A673 (cell line): ENCODE measurements around the gene DPYD. TPM values are rescaled to one million over a fixed set of nuclear protein-coding genes. Genes with fewer than 3 reads are reported as not detected.

ENCODE experiments used
- BruUV-seq: library from RNA; stranded (reverse); fragments of 400-500 nt; replicated peaks from 2 replicates; lab custom pipeline; 2021; lab: Mats Ljungman, UMichigan
- CTCF ChIA-PET: fragments of 300-600 bp; sonication (Branson Sonifier 250); formaldehyde crosslinking; loops from one replicate; lab custom pipeline; 2022; ENCODE audit warnings: antibody characterized with exemption; lab: Charles Lee
- POLR2A ChIA-PET: fragments of 300-600 bp; sonication (Branson Sonifier 250); formaldehyde crosslinking; loops from one replicate; lab custom pipeline; 2022; ENCODE audit warnings: antibody characterized with exemption; ENCODE audit not compliant: low non-redundant PET; lab: Charles Lee
- DNase-seq: peaks from one replicate; pipeline ENCODE4 v3.0.0-alpha.2; 2015; ENCODE audit warnings: low spot score
- H3K27ac ChIP-seq: fragments of 200-600 bp; sonication (generic); 2 replicates; pipeline ENCODE4 v1.5.1; 2016; ENCODE audit warnings: mixed run types, low read depth, mild to moderate bottlenecking, mixed read lengths, antibody characterized with exemption, low read length; ENCODE audit not compliant: poor library complexity, severe bottlenecking
- H3K27me3 ChIP-seq: fragments of 200-600 bp; sonication (generic); replicated peaks from 2 replicates; pipeline ENCODE4 v1.6.1; 2017; ENCODE audit warnings: mixed run types, low read depth, mild to moderate bottlenecking, mixed read lengths, antibody characterized with exemption, low read length; ENCODE audit not compliant: insufficient read depth, poor library complexity
- H3K36me3 ChIP-seq: fragments of 200-600 bp; sonication (generic); 2 replicates; pipeline ENCODE4 v1.6.1; 2016; ENCODE audit warnings: mixed run types, mild to moderate bottlenecking, mixed read lengths, antibody characterized with exemption, low read length; ENCODE audit not compliant: insufficient read depth, poor library complexity, severe bottlenecking
- H3K4me1 ChIP-seq: fragments of 200-600 bp; sonication (generic); 2 replicates; pipeline ENCODE4 v1.6.1; 2017; ENCODE audit warnings: mixed run types, mild to moderate bottlenecking, mixed read lengths, antibody characterized with exemption, low read length; ENCODE audit not compliant: insufficient read depth, poor library complexity, severe bottlenecking
- H3K4me3 ChIP-seq: fragments of 200-600 bp; sonication (generic); 2 replicates; pipeline ENCODE4 v1.5.1; 2016; ENCODE audit warnings: low read depth, mixed run types, mild to moderate bottlenecking, mixed read lengths, low read length; ENCODE audit not compliant: poor library complexity, severe bottlenecking
- H3K9me3 ChIP-seq: fragments of 200-600 bp; sonication (generic); 2 replicates; pipeline ENCODE4 v1.6.1; 2016; ENCODE audit warnings: mixed run types, low read depth, mild to moderate bottlenecking, mixed read lengths, antibody characterized with exemption, low read length; ENCODE audit not compliant: poor library complexity, severe bottlenecking
- EZH2 ChIP-seq: fragments of 200-600 bp; sonication (generic); IDR thresholded peaks from 2 replicates; pipeline ENCODE4 v1.6.1; 2017; ENCODE audit warnings: borderline replicate concordance, low read depth, mild to moderate bottlenecking, mixed read lengths, antibody characterized with exemption, low read length; ENCODE audit not compliant: poor library complexity, severe bottlenecking
- intact Hi-C: fragments of 100-400 bp; cut with micrococcal nuclease; formaldehyde crosslinking; loops from one replicate; pipeline ENCODE4 v1.10.0; 2022; ENCODE audit not compliant: unreplicated experiment
- total RNA-seq: library from RNA; stranded (reverse); gene quantifications from 2 replicates; pipeline ENCODE4 v1.2.3, GENCODE V29; 2021
- TF ChIP-seq, protein P1 (sequence below): fragments of 300-800, 200-600 bp; sonication (generic); conservative IDR thresholded peaks from 2 replicates; pipeline ENCODE4 v1.5.1; 2017; ENCODE audit warnings: low read depth, mild to moderate bottlenecking, antibody characterized with exemption, low read length, moderate library complexity, mixed read lengths

Gene DPYD
- total RNA-seq, 1 experiment from 2014 or later: 13.4 TPM

DNA sequence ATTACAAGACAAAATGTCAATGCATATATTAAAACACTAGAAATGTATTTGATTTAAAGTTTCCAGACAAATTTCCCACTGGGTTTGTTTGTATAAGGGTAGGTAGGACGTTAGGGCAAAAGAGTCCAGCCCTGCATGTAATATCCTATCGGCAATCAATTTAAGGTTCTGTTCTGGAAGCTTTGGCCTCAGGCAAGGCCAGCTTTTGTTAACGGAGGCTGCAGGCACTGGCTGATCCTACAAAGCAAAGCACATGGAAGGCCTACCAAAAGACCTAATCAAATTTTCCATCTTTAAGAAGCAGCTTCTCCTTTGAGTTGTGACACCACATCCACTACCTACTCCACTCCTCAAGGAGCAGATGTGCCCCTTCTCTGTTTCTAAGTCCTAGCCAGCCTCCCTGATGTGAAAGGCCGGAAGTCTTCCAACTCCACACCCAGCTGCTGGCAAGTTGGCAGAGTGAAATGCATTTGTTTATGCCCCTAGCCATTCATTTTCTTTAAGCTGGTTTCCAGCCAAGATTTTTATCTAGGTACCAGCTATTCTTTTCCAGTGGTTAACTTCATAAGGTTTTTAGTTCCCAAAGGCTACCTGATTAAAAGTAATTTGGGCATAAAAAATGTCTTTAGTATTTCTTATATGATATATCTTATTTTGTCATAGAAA lies 746.7 kb downstream of the DPYD start:
- no TSS peak for BruUV-seq
- POLR2A ChIA-PET: interaction anchor here (0.6 kb wide), 1 partner anchor 1985 kb away, joined by 3 read pairs; no protein-coding TSS in a partner anchor
- CTCF ChIA-PET: no interaction called here

DNA sequence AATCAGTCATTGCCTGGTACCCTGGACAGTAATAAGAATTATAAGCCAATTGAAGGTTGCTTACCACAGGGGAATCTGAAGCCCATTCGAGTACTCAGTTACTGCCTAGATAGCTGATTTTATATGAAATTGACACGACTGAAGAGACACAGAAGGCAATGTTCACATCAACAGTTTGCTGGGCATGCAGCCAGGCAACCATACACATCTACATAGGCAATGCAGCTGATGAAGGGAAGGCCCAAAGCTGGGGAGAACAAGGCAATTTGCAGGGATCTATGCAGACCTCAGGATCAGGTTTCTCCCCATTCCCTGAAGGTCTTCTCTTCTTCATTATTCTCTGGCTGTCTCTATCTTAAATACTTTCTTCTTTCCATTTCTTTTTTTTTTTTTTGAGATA lies 750.5 kb downstream of the DPYD start:
- H3K4me3 ChIP-seq: no peak overlapping the region
- intact Hi-C loops: no loop called here
- no peaks in the 10 kb centered on the region for H3K27me3 ChIP-seq
- BruUV-seq: no TSS peak
- no peak for DNase-seq
- CTCF ChIA-PET: no interaction called here
- no peaks in the 10 kb centered on the region for H3K36me3 ChIP-seq
- no peaks in the 10 kb centered on the region for H3K4me1 ChIP-seq
- no peak overlapping the region for H3K27ac ChIP-seq
- no peaks in the 10 kb centered on the region for H3K9me3 ChIP-seq
- POLR2A ChIA-PET: no interaction called here
- TF ChIP-seq, protein P1, sequence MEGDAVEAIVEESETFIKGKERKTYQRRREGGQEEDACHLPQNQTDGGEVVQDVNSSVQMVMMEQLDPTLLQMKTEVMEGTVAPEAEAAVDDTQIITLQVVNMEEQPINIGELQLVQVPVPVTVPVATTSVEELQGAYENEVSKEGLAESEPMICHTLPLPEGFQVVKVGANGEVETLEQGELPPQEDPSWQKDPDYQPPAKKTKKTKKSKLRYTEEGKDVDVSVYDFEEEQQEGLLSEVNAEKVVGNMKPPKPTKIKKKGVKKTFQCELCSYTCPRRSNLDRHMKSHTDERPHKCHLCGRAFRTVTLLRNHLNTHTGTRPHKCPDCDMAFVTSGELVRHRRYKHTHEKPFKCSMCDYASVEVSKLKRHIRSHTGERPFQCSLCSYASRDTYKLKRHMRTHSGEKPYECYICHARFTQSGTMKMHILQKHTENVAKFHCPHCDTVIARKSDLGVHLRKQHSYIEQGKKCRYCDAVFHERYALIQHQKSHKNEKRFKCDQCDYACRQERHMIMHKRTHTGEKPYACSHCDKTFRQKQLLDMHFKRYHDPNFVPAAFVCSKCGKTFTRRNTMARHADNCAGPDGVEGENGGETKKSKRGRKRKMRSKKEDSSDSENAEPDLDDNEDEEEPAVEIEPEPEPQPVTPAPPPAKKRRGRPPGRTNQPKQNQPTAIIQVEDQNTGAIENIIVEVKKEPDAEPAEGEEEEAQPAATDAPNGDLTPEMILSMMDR: no peak
- no peak for TF ChIP-seq EZH2

More for the DNA sequence above, 746.7 kb downstream of the DPYD start:
- Histone ChIP-seq H3K9me3 (no peaks in the 10 kb centered on the region), H3K27me3 (no peaks in the 10 kb centered on the region), H3K4me3 (no peak overlapping the region), H3K36me3 (no peaks in the 10 kb centered on the region), H3K4me1 (no peaks in the 10 kb centered on the region), H3K27ac (no peak overlapping the region)
- TF ChIP-seq, protein P1: no peak
- no peak for TF ChIP-seq EZH2
- intact Hi-C loops: no loop called here
- DNase-seq: peak; percentile 66

DNA sequence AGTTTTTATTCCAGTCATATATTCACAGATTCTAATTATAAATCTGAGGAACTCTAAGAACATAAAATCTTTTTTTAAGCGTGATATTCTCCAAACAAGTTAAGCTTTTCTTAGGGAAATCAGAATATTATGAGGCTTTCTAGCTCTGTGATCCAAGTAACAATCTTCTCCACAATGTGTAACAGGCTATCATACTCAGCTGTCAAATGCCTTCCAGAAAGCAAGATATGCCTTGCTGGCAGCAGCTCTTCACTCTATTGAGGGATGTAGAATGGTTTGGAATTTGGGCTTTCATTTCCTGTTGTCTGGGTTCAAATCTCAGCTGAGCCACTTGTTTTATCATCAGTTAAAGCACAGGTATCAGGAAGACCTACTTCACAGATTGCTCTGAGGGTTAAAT lies 752.8 kb downstream of the DPYD start:
- BruUV-seq: no TSS peak
- Histone ChIP-seq H3K4me3 (no peak overlapping the region), H3K36me3 (no peaks in the 10 kb centered on the region), H3K27me3 (no peaks in the 10 kb centered on the region), H3K4me1 (no peaks in the 10 kb centered on the region), H3K27ac (no peak overlapping the region), H3K9me3 (no peaks in the 10 kb centered on the region)
- intact Hi-C loops: no loop called here
- no peak for DNase-seq
- ChIA-PET CTCF (no interaction called here), POLR2A (no interaction called here)
- TF ChIP-seq, protein P1: no peak
- no peak for TF ChIP-seq EZH2
